Stimulated activated CD4-positive, alpha-beta T cell treated with anti-CD3 and anti-CD28 coated beads, Interleukin-1b, Interleukin-23, amount 100 ng/mL, for 24 hours (primary cell): ENCODE results near the gene KRT1.

Experiments used
- DNase-seq, 4 experiments: peaks; one replicate each; pipeline ENCODE4 v3.0.0-alpha.2; 2020; ENCODE audit warnings: low read depth in 4 of 4, low spot score in 1 of 4

KRT1 gene

GRCh38 chr12:52662093-52662917, 17.9 kb downstream of the KRT1 start:
- DNase-seq: no peak

DNA sequence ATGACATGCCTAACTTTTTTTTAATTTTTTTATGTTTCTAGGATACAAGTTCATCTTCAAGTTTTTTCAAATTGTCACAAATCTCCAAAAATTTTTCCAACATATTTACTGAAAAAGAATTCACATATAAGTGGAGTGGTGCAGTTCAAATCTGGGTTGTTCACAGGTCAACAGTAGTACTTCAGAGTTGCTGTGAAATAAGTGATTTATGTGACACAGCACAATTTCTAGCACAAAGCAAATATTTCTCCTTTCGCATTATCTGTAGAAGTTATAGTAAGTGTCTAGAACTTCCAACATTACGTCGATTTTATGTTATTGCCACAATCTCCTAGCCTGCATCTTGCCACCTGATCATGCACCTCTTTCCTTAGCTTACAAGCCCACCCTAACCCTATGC, 18.5 kb downstream of the KRT1 start:
- DNase-seq: no peak

- DNase-seq: no peak
Measured at GRCh38 chr12:52660934-52661499, 19.2 kb downstream of the KRT1 start.

DNA sequence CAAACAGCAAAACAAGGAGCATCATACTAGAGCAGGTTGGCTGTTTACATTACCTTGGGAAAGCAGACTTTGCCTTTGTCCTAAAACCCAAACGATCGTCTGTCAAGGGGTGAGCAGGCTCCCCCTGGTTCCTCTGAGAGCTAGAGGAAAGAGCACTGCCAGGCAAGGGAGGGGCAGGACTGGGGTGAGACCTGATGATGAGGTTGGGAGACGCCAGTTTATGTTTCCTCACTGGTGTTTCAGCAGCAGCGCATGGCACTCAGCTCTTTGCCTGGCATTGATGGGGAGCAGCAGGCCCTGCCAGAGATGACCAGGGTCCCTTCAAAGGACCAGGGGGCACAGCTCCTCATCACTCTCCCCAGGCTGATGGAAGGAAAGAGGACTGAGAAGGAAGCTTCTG, 20.3 kb downstream of the KRT1 start:
- DNase-seq: no peak

DNA sequence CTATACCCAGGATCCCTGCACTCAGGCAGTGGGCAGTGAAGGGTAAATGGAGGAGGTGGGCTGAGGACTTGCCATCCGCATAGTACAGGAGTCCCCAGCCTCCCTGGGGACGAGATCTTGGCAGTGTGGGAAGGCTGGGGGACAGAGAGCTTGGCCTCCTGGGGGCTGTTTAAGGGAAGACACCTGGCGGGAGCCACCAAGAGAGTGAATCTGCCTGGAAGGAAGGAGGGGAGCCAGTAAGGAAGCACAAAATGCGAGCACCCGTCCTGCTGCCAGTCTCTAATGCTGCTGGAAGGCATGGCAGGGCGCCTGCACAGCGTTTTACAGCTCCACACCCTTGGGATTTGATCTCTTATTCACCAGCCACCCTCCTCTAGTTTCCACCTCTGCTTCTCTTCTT, 20.8 kb downstream of the KRT1 start:
- DNase-seq: no peak

GRCh38 chr12:52658196-52658595, 22.0 kb downstream of the KRT1 start:
- no peak for DNase-seq

GRCh38 chr12:52657250-52657902, 22.8 kb downstream of the KRT1 start:
- no peak for DNase-seq

DNA sequence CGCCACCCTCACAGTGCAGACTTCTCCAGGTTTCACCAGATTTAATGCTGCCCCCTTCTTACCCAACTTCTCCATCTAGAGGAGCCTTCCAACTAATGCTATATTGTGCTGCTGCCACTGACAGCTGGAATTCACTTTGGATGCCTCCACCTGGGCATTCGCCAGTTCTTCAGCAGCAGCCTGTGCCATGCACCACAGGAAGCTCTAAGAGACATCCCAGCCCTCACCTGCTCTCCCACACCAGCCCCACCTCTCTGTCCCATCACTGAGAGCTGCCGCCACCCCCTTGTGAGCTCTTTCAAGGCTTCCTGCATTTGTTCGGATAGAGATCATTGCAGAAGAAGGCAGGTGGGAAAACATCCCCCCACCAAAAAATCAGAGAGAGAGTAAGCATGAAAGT, 23.6 kb downstream of the KRT1 start:
- DNase-seq: no peak

- no peak for DNase-seq
Measured at GRCh38 chr12:52655720-52656124, 24.5 kb downstream of the KRT1 start.

GRCh38 chr12:52655251-52655650, 25.0 kb downstream of the KRT1 start:
- DNase-seq: no peak

- DNase-seq: no peak
Measured at GRCh38 chr12:52651726-52652261, 28.4 kb downstream of the KRT1 start, which contains the start of gene KRT2. Gene KRT2 (minus strand): TSS chr12:52652211. CDS start chr12:52652142, 69 bp downstream.

GRCh38 chr12:52650520-52651081, 29.6 kb downstream of the KRT1 start:
- no peak for DNase-seq

GRCh38 chr12:52649066-52649465, 31.1 kb downstream of the KRT1 start:
- no peak for DNase-seq

DNA sequence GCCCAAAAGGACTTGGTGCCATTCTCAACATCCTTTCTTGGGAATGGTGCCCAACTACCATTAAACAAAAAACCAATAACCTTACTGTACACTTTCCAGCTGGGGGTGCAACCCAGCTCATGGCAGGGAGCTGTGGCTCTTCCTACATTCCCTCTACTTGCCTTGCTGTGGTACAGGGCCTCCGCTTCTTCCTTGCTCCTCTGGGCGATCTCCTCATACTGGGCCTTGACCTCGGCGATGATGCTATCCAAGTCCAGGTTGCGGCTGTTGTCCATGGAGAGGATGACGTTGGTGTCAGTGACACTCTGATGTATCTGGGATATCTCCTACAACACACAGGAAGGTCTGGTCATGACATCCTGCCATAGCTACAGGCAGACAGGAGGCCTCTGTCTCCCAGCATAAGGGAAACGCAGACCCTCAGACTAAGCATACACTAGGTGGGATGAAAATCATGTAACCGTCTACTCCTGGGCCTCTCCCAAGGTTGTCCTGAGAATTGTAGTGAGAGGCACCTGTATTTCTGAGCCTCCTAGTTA, 32.1 kb downstream of the KRT1 start:
- DNase-seq: no peak

GRCh38 chr12:52647601-52648000, 32.6 kb downstream of the KRT1 start:
- no peak for DNase-seq

GRCh38 chr12:52646613-52647012, 33.6 kb downstream of the KRT1 start:
- DNase-seq: no peak

- no peak for DNase-seq
Measured at GRCh38 chr12:52645982-52646381, 34.2 kb downstream of the KRT1 start.

GRCh38 chr12:52645120-52645761, 35.0 kb downstream of the KRT1 start:
- no peak for DNase-seq

DNA sequence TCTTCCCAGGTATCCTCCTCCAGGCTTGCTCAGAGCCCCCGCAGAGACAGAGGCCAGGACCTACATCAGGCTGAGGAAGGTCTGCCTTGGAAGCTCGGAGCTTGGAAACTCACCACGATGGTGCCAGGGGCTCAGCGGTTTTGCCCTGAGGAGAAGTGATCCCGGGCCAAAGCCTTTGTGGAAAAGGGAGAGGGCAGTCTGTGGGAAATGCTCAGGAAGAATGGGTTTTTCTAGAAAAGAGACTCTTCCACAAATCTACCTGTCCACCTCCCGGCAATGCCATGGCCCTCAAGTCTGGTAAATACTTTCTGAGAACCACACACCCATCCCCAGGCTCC, 36.2 kb downstream of the KRT1 start:
- no peak for DNase-seq

- DNase-seq: no peak
Measured at GRCh38 chr12:52643233-52644077, 36.8 kb downstream of the KRT1 start.
